ENCODE results near the gene CPA4. TPM values are rescaled to one million over a fixed set of nuclear protein-coding genes. Genes with fewer than 3 reads are reported as not detected.

Gene CPA4
- total and polyA plus RNA-seq, 8 donors, result 0.20 to 1.5 (median 0.56) TPM

GRCh38 chr7:130361681-130362080, 68.7 kb downstream of the CPA4 start:
- TF ChIP-seq CTCF (IDR thresholded peaks at IDR 0.05), result no peak
- peaks cover 0 to 25% of the 10 kb centered on the region in 2 donors for H3K9me3 ChIP-seq
- H3K36me3 ChIP-seq, result no peaks in the 10 kb centered on the region
- DNase-seq (no peak), ATAC-seq (no peak)
- intact Hi-C loops (cut with DNase I), result no loop called here
- no peak overlapping the region for H3K27ac ChIP-seq
- peaks cover 0 to 7% of the 10 kb centered on the region in 2 donors for H3K4me1 ChIP-seq
- H3K4me3 ChIP-seq, result no peak overlapping the region
- no peaks in the 10 kb centered on the region for H3K27me3 ChIP-seq

GRCh38 chr7:130362251-130362816, 69.4 kb downstream of the CPA4 start:
- no peaks in the 10 kb centered on the region for H3K27me3 ChIP-seq
- ATAC-seq (no peak), DNase-seq (peak in 1 of 4 donors; percentile 28)
- H3K4me3 ChIP-seq, result no peak overlapping the region
- no peak overlapping the region for H3K27ac ChIP-seq
- H3K36me3 ChIP-seq, result no peaks in the 10 kb centered on the region
- peaks cover 0 to under 1% of the 10 kb centered on the region in 2 donors for H3K4me1 ChIP-seq
- H3K9me3 ChIP-seq, result peaks cover 0 to 25% of the 10 kb centered on the region in 2 donors
- intact Hi-C loops (cut with DNase I), result no loop called here
- no peak for TF ChIP-seq CTCF (IDR thresholded peaks at IDR 0.05)

- H3K9me3 ChIP-seq, result peaks cover 0 to 25% of the 10 kb centered on the region in 2 donors
- no peak for TF ChIP-seq CTCF (IDR thresholded peaks at IDR 0.05)
- no peak overlapping the region for H3K27ac ChIP-seq
- intact Hi-C loops (cut with DNase I), result no loop called here
- H3K4me3 ChIP-seq, result no peak overlapping the region
- no peaks in the 10 kb centered on the region for H3K4me1 ChIP-seq
- ATAC-seq (peak; percentile 82), DNase-seq (peak in 1 of 4 donors; percentile 41)
- H3K27me3 ChIP-seq, result no peaks in the 10 kb centered on the region
- H3K36me3 ChIP-seq, result no peaks in the 10 kb centered on the region
Measured at GRCh38 chr7:130363026-130363847, 70.3 kb downstream of the CPA4 start.

- intact Hi-C loops (cut with DNase I), result no loop called here
- no peak for TF ChIP-seq CTCF (IDR thresholded peaks at IDR 0.05)
- ATAC-seq (no peak), DNase-seq (no peak)
- Histone ChIP-seq H3K36me3 (no peaks in the 10 kb centered on the region), H3K27ac (no peak overlapping the region), H3K9me3 (peaks cover 0 to 15% of the 10 kb centered on the region in 2 donors), H3K27me3 (no peaks in the 10 kb centered on the region), H3K4me1 (peaks cover 2 to 9% of the 10 kb centered on the region in 2 donors), H3K4me3 (no peak overlapping the region)
Measured at GRCh38 chr7:130364451-130364850, 71.5 kb downstream of the CPA4 start.

- Histone ChIP-seq H3K36me3 (no peaks in the 10 kb centered on the region), H3K27me3 (no peaks in the 10 kb centered on the region), H3K4me3 (no peak overlapping the region), H3K27ac (no peak overlapping the region), H3K4me1 (peaks cover 2 to 12% of the 10 kb centered on the region in 2 donors), H3K9me3 (peaks cover 0 to 8% of the 10 kb centered on the region in 2 donors)
- DNase-seq (no peak), ATAC-seq (no peak)
- intact Hi-C loops (cut with DNase I), result no loop called here
- no peak for TF ChIP-seq CTCF (IDR thresholded peaks at IDR 0.05)
Measured at GRCh38 chr7:130365088-130365487, 72.1 kb downstream of the CPA4 start.
